Panc1 (cell line): ENCODE data around the gene HNRNPUL1. TPM values are rescaled to one million over a fixed set of nuclear protein-coding genes. Genes with fewer than 3 reads are reported as not detected.

Experiments used
- ATAC-seq: fragments of 200-7000 bp; cut with Tn5 transposase; 2 replicates; pipeline ENCODE4 v1.9.1; 2020; ENCODE audit warnings: mild to moderate bottlenecking, moderate library complexity
- BruUV-seq: library from RNA; stranded (reverse); fragments of 400-500 nt; replicated peaks from 2 replicates; lab custom pipeline; 2021; lab: Mats Ljungman, UMichigan
- CTCF ChIA-PET: fragments of 300-600 bp; sonication (Branson Sonifier 250); formaldehyde crosslinking; loops from one replicate; lab custom pipeline; 2022; ENCODE audit warnings: antibody characterized with exemption; lab: Charles Lee
- POLR2A ChIA-PET: fragments of 300-600 bp; sonication (Branson Sonifier 250); formaldehyde crosslinking; loops from one replicate; lab custom pipeline; 2022; ENCODE audit warnings: antibody characterized with exemption; lab: Charles Lee
- DNase-seq: peaks from one replicate; pipeline ENCODE4 v3.0.0-alpha.2; 2010; ENCODE audit warnings: low read depth, low spot score
- H3K27ac ChIP-seq: 2 replicates; pipeline ENCODE4 v1.5.1; 2011; ENCODE audit warnings: mild to moderate bottlenecking, low read length, inconsistent platforms
- H3K27me3 ChIP-seq: fragments of 200-500 bp; sonication (Bioruptor generic); 2 replicates; pipeline ENCODE4 v1.6.0; 2014; ENCODE audit warnings: low read length, inconsistent platforms; ENCODE audit not compliant: control insufficient read depth, insufficient read depth
- H3K36me3 ChIP-seq: fragments of 200-500 bp; sonication (Bioruptor generic); 2 replicates; pipeline ENCODE4 v1.5.1; 2014; ENCODE audit warnings: inconsistent platforms, mild to moderate bottlenecking, low read length, moderate library complexity; ENCODE audit not compliant: control insufficient read depth, insufficient read depth
- H3K4me1 ChIP-seq: 2 replicates; pipeline ENCODE4 v1.5.1; 2011; ENCODE audit warnings: inconsistent platforms, mild to moderate bottlenecking, low read length, moderate library complexity; ENCODE audit not compliant: control insufficient read depth, insufficient read depth
- H3K4me3 ChIP-seq, 2 experiments: 2 replicates each; pipeline ENCODE4 v1.5.1; 2011 to 2012; ENCODE audit warnings: low read depth in 2 of 2, low read length in 2 of 2, mild to moderate bottlenecking in 2 of 2, inconsistent platforms in 1 of 2, moderate library complexity in 1 of 2
- H3K9me3 ChIP-seq: fragments of 200-500 bp; sonication (Bioruptor generic); 2 replicates; pipeline ENCODE4 v1.5.1; 2014; ENCODE audit warnings: low read depth, mild to moderate bottlenecking, inconsistent platforms, low read length, moderate library complexity; ENCODE audit not compliant: control insufficient read depth, insufficient read depth
- CTCF ChIP-seq: fragments of 450-650 bp; IDR thresholded peaks from 2 replicates; pipeline ENCODE4 v1.5.1; 2017; ENCODE audit warnings: mild to moderate bottlenecking
- POLR2AphosphoS5 ChIP-seq: IDR thresholded peaks from 2 replicates; pipeline ENCODE4 v1.6.1; 2012; ENCODE audit warnings: mild to moderate bottlenecking, low read depth, low read length, moderate library complexity
- REST ChIP-seq, 2 experiments: IDR thresholded peaks; 2 replicates each; pipeline ENCODE4 v1.6.1; 2011 to 2012; ENCODE audit warnings: low read depth in 2 of 2, control low read depth in 1 of 2, low read length in 1 of 2, mild to moderate bottlenecking in 1 of 2, moderate library complexity in 1 of 2; ENCODE audit not compliant: insufficient read depth in 1 of 2
- SIN3A ChIP-seq: IDR thresholded peaks from 2 replicates; pipeline ENCODE4 v1.6.1; 2012; ENCODE audit warnings: low read depth, mild to moderate bottlenecking, low read length, moderate library complexity, borderline replicate concordance; ENCODE audit not compliant: insufficient read depth
- TCF7L2 ChIP-seq: IDR thresholded peaks from 2 replicates; pipeline ENCODE4 v1.6.1; 2011; ENCODE audit warnings: mild to moderate bottlenecking, low read depth, low read length, inconsistent platforms
- in situ Hi-C: cut with HindIII; loops from 2 replicates; pipeline ENCODE4 v1.10.0; 2016; ENCODE audit warnings: low sequenced_read_pairs, low pct_unique_long_range_greater_than_20kb
- intact Hi-C: fragments of 100-400 bp; cut with micrococcal nuclease; formaldehyde crosslinking; loops from one replicate; pipeline ENCODE4 v1.10.0; 2022; ENCODE audit not compliant: unreplicated experiment
- total RNA-seq: library from RNA; stranded (reverse); gene quantifications from one replicate; pipeline ENCODE4 v1.2.1, GENCODE V29; 2021; ENCODE audit not compliant: unreplicated experiment

Gene HNRNPUL1
- total RNA-seq, 1 experiment from 2014 or later = 183 TPM

- ChIA-PET CTCF (interaction anchor here (1.3 kb wide), 1 partner anchor 89 kb away, joined by 3 read pairs; the partner anchor contains the start of gene DMAC2), POLR2A (interaction anchor here (0.7 kb wide), 1 partner anchor 1155 kb away, joined by 8 read pairs; no protein-coding TSS in a partner anchor)
- intact Hi-C loops = no loop called here
- ATAC-seq = no peak
- Histone ChIP-seq H3K4me1 (peaks cover 5% of the 10 kb centered on the region; the same call in 1 of the 2 replicates), H3K36me3 (peaks cover 6% of the 10 kb centered on the region), H3K27me3 (no peaks in the 10 kb centered on the region), H3K27ac (peak overlapping the region; percentile 44), H3K4me3 (peak overlapping the region; percentile 72 to 79), H3K9me3 (no peaks in the 10 kb centered on the region)
- TF ChIP-seq TCF7L2 (no peak), REST (IDR thresholded peaks at IDR 0.05; ENCODE audit: insufficient read depth in 1 of 2, low read depth in 2 of 2, low read length in 1 of 2) (no peak), SIN3A (no peak), POLR2AphosphoS5 (no peak)
- in situ Hi-C loops = no loop called here
- no peak for DNase-seq
- BruUV-seq = no TSS peak
Observed at GRCh38 chr19:41350735-41351338, 86.7 kb downstream of the HNRNPUL1 start.

GRCh38 chr19:41351339-41352245, 87.4 kb downstream of the HNRNPUL1 start:
- TSS peak; percentile 61 for BruUV-seq
- ATAC-seq (peak; percentile 53), DNase-seq (no peak)
- intact Hi-C loops (no loop called here), in situ Hi-C loops (no loop called here)
- CTCF ChIA-PET = interaction anchor here (1.3 kb wide), 1 partner anchor 88 kb away, joined by 3 read pairs; the partner anchor contains the start of gene DMAC2
- Histone ChIP-seq H3K9me3 (no peaks in the 10 kb centered on the region), H3K4me1 (peaks cover 5% of the 10 kb centered on the region; the same call in 1 of the 2 replicates), H3K27me3 (no peaks in the 10 kb centered on the region), H3K27ac (peak overlapping the region; percentile 57), H3K36me3 (peaks cover 6% of the 10 kb centered on the region), H3K4me3 (peak overlapping the region; percentile 72 to 79)
- peak; percentile 32; the same call in 1 of the 2 replicates for TF ChIP-seq SIN3A
- no peak for TF ChIP-seq POLR2AphosphoS5
- no peak for TF ChIP-seq TCF7L2
- no peak for TF ChIP-seq REST (IDR thresholded peaks at IDR 0.05; ENCODE audit: insufficient read depth in 1 of 2, low read depth in 2 of 2, low read length in 1 of 2)
- TF ChIP-seq CTCF = no peak
- POLR2A ChIA-PET = interaction anchor here (0.7 kb wide), 1 partner anchor 1156 kb away, joined by 8 read pairs; no protein-coding TSS in a partner anchor
